GM12878 (cell line): Measurements from ENCODE around the gene PML. TPM values are rescaled to one million over a fixed set of nuclear protein-coding genes. Genes with fewer than 3 reads are reported as not detected.

ENCODE experiments used
- CBFB ChIP-seq: IDR thresholded peaks from 2 replicates; pipeline ENCODE4 v1.6.1; 2016; ENCODE audit warnings: antibody characterized with exemption, low read depth
- CHD2 ChIP-seq: IDR thresholded peaks from 2 replicates; pipeline ENCODE4 v1.6.1; 2011; ENCODE audit warnings: low read depth, low read length, improper control_type of control experiment, borderline replicate concordance
- CHD4 ChIP-seq: fragments of 200-600 bp; sonication (generic); IDR thresholded peaks from 2 replicates; pipeline ENCODE4 v1.6.1; 2016; ENCODE audit warnings: mild to moderate bottlenecking
- CREB1 ChIP-seq: IDR thresholded peaks from 2 replicates; pipeline ENCODE4 v1.6.1; 2012; ENCODE audit warnings: low read depth, mild to moderate bottlenecking, inconsistent platforms
- CREM ChIP-seq: IDR thresholded peaks from 2 replicates; pipeline ENCODE4 v1.6.1; 2014; ENCODE audit warnings: antibody characterized with exemption, low read depth
- EGR1 ChIP-seq, 2 experiments: IDR thresholded peaks; 1 replicate in 1 of 2; 2 replicates in 1 of 2; pipeline ENCODE4 v1.6.1; 2011 to 2012; ENCODE audit warnings: low read depth in 2 of 2, low read length in 2 of 2, borderline replicate concordance in 1 of 2, mild to moderate bottlenecking in 1 of 2, moderate library complexity in 1 of 2
- ESRRA ChIP-seq: IDR thresholded peaks from 2 replicates; pipeline ENCODE4 v1.6.1; 2012; ENCODE audit warnings: mild to moderate bottlenecking, low read length, improper control_type of control experiment
- IRF3 ChIP-seq: fragments of 450-650 bp; IDR thresholded peaks from 2 replicates; pipeline ENCODE4 v1.6.1; 2014; ENCODE audit warnings: mild to moderate bottlenecking
- LARP7 ChIP-seq: fragments of 450-650 bp; IDR thresholded peaks from 2 replicates; pipeline ENCODE4 v1.6.1; 2017; ENCODE audit warnings: mild to moderate bottlenecking
- MXI1 ChIP-seq: fragments of 150-350 bp; IDR thresholded peaks from 2 replicates; pipeline ENCODE4 v1.6.1; 2011; ENCODE audit warnings: low read depth, mild to moderate bottlenecking, inconsistent platforms, low read length, improper control_type of control experiment
- NKRF ChIP-seq: fragments of 450-650 bp; conservative IDR thresholded peaks from 2 replicates; pipeline ENCODE4 v1.6.1; 2017; ENCODE audit warnings: mild to moderate bottlenecking, moderate library complexity
- NRF1 ChIP-seq: conservative IDR thresholded peaks from 2 replicates; pipeline ENCODE4 v1.6.1; 2011; ENCODE audit warnings: mild to moderate bottlenecking, low read depth, low read length, improper control_type of control experiment
- PAX5 ChIP-seq: IDR thresholded peaks from 2 replicates; pipeline ENCODE4 v1.6.1; 2011; ENCODE audit warnings: low read depth, low read length, borderline replicate concordance
- PBX3 ChIP-seq: IDR thresholded peaks from 2 replicates; pipeline ENCODE4 v1.6.1; 2011; ENCODE audit warnings: mild to moderate bottlenecking, low read depth, low read length, moderate library complexity; ENCODE audit not compliant: insufficient replicate concordance
- POLR2AphosphoS5 ChIP-seq: IDR thresholded peaks from 2 replicates; pipeline ENCODE4 v1.6.1; 2011; ENCODE audit warnings: mild to moderate bottlenecking, low read length, inconsistent platforms
- SKIL ChIP-seq: fragments of 450-650 bp; IDR thresholded peaks from 2 replicates; pipeline ENCODE4 v1.6.1; 2017; ENCODE audit warnings: mild to moderate bottlenecking, low read depth, inconsistent platforms; ENCODE audit not compliant: poor library complexity, severe bottlenecking
- ZBTB40 ChIP-seq: fragments of 450-650 bp; IDR thresholded peaks from 2 replicates; pipeline ENCODE4 v1.6.1; 2016; ENCODE audit warnings: mild to moderate bottlenecking, moderate library complexity, borderline replicate concordance
- polyA plus RNA-seq, 11 experiments: library from polyadenylated mRNA; depleted of rRNA in 4 of 11; unstranded in 6 of 11; stranded (reverse) in 5 of 11; fragments of >200 nt; fragmentation: Nextera tagmentation in 4 of 11; fragmentation: Illumina TruSeq in 1 of 11; extraction: Ambion mirVana in 4 of 11; extraction: Trizol in 1 of 11; gene quantifications; 1 replicate in 1 of 11; 2 replicates in 10 of 11; pipeline versions ENCODE4 v1.2.1 to v1.2.3, GENCODE V29; 2011 to 2016; ENCODE audit warnings: inconsistent platforms in 2 of 11, missing spikeins in 2 of 11, low read depth in 1 of 11
- total RNA-seq, 4 experiments: library from RNA; depleted of rRNA in 3 of 4; stranded (reverse); fragments of >200 nt in 3 of 4; fragmentation: Illumina TruSeq in 1 of 4; extraction: Trizol in 1 of 4; gene quantifications; 2 replicates each; pipeline versions ENCODE4 v1.2.1 to v1.2.3, GENCODE V29; 2013 to 2021

Gene PML
- total and polyA plus RNA-seq, 10 of the 15 experiments (the other 5 are each of a cell fraction or from before 2014, with no cell fraction given): 8.5 to 95.5 (median 30.8) TPM

- TF ChIP-seq EGR1 (IDR thresholded peaks at IDR 0.05; ENCODE audit: borderline replicate concordance in 1 of 2, low read depth in 2 of 2, low read length in 2 of 2): no peak
- TF ChIP-seq SKIL: no peak
- no peak for TF ChIP-seq NKRF
- TF ChIP-seq ESRRA: no peak
- no peak for TF ChIP-seq CHD4
- 0 out of 2 replicates have a peak, but pooled peaks have one; percentile 20 for TF ChIP-seq MXI1
- TF ChIP-seq LARP7: 0 out of 2 replicates have a peak, but pooled peaks have one; percentile 17
- no peak for TF ChIP-seq CREB1
- TF ChIP-seq ZBTB40: no peak
- no peak for TF ChIP-seq PBX3
- no peak for TF ChIP-seq CHD2
- TF ChIP-seq IRF3: no peak
- no peak for TF ChIP-seq POLR2AphosphoS5
- TF ChIP-seq CBFB: 0 out of 2 replicates have a peak, but pooled peaks have one; percentile 14
- no peak for TF ChIP-seq NRF1
- TF ChIP-seq PAX5: 0 out of 2 replicates have a peak, but pooled peaks have one; percentile 5
- no peak for TF ChIP-seq CREM
Observed at GRCh38 chr15:73994912-73995622, 551 bp downstream of the PML start (continued).
